Measurements from ENCODE around the gene HS2ST1.

DNA sequence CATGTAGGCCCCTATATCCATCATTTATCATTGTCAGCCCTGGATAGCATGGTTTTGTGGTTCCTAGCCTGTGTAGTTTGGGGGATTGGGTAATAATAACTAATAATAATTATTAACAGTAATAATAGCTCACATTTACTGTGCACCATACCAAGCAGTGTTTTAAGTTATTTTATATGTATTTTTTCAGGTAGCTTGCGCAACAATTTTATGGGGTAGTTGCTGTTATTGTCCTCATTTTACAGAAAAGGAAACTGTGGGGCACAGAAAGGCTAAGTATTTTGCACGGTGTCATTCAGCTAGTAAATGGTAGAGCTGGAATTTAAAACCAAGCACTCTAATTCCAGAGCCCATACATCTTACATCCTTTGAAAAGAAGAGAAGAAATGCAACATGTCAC is 179.8 kb downstream of the HS2ST1 start:
- TF ChIP-seq, protein P1, sequence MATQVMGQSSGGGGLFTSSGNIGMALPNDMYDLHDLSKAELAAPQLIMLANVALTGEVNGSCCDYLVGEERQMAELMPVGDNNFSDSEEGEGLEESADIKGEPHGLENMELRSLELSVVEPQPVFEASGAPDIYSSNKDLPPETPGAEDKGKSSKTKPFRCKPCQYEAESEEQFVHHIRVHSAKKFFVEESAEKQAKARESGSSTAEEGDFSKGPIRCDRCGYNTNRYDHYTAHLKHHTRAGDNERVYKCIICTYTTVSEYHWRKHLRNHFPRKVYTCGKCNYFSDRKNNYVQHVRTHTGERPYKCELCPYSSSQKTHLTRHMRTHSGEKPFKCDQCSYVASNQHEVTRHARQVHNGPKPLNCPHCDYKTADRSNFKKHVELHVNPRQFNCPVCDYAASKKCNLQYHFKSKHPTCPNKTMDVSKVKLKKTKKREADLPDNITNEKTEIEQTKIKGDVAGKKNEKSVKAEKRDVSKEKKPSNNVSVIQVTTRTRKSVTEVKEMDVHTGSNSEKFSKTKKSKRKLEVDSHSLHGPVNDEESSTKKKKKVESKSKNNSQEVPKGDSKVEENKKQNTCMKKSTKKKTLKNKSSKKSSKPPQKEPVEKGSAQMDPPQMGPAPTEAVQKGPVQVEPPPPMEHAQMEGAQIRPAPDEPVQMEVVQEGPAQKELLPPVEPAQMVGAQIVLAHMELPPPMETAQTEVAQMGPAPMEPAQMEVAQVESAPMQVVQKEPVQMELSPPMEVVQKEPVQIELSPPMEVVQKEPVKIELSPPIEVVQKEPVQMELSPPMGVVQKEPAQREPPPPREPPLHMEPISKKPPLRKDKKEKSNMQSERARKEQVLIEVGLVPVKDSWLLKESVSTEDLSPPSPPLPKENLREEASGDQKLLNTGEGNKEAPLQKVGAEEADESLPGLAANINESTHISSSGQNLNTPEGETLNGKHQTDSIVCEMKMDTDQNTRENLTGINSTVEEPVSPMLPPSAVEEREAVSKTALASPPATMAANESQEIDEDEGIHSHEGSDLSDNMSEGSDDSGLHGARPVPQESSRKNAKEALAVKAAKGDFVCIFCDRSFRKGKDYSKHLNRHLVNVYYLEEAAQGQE (IDR thresholded peaks at IDR 0.05) = no peak
- TF ChIP-seq, protein P2, sequence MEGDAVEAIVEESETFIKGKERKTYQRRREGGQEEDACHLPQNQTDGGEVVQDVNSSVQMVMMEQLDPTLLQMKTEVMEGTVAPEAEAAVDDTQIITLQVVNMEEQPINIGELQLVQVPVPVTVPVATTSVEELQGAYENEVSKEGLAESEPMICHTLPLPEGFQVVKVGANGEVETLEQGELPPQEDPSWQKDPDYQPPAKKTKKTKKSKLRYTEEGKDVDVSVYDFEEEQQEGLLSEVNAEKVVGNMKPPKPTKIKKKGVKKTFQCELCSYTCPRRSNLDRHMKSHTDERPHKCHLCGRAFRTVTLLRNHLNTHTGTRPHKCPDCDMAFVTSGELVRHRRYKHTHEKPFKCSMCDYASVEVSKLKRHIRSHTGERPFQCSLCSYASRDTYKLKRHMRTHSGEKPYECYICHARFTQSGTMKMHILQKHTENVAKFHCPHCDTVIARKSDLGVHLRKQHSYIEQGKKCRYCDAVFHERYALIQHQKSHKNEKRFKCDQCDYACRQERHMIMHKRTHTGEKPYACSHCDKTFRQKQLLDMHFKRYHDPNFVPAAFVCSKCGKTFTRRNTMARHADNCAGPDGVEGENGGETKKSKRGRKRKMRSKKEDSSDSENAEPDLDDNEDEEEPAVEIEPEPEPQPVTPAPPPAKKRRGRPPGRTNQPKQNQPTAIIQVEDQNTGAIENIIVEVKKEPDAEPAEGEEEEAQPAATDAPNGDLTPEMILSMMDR (IDR thresholded peaks at IDR 0.05) = no peak
- TF ChIP-seq SMC3 (IDR thresholded peaks at IDR 0.05) (no peak), BHLHE40 (IDR thresholded peaks at IDR 0.05; ENCODE audit: low read depth, low read length) (no peak), KDM1A (IDR thresholded peaks at IDR 0.05; ENCODE audit: low read depth) (no peak), EP300 (IDR thresholded peaks at IDR 0.05) (no peak), POLR2A (IDR thresholded peaks at IDR 0.05; ENCODE audit: low read length) (no peak), HDAC2 (IDR thresholded peaks at IDR 0.05) (no peak), RARB (CRISPR knock-in tag; IDR thresholded peaks at IDR 0.05) (no peak), CBX2 (IDR thresholded peaks at IDR 0.05; ENCODE audit: borderline replicate concordance, low read depth) (no peak), RFX5 (IDR thresholded peaks at IDR 0.05) (no peak)
- TF ChIP-seq, protein P3, sequence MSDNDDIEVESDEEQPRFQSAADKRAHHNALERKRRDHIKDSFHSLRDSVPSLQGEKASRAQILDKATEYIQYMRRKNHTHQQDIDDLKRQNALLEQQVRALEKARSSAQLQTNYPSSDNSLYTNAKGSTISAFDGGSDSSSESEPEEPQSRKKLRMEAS (IDR thresholded peaks at IDR 0.05) = no peak
- TF ChIP-seq, protein P4, sequence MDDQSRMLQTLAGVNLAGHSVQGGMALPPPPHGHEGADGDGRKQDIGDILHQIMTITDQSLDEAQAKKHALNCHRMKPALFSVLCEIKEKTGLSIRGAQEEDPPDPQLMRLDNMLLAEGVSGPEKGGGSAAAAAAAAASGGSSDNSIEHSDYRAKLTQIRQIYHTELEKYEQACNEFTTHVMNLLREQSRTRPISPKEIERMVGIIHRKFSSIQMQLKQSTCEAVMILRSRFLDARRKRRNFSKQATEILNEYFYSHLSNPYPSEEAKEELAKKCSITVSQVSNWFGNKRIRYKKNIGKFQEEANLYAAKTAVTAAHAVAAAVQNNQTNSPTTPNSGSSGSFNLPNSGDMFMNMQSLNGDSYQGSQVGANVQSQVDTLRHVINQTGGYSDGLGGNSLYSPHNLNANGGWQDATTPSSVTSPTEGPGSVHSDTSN (IDR thresholded peaks at IDR 0.05) = no peak
